Measurements from ENCODE around the gene MEGF11.

DNA sequence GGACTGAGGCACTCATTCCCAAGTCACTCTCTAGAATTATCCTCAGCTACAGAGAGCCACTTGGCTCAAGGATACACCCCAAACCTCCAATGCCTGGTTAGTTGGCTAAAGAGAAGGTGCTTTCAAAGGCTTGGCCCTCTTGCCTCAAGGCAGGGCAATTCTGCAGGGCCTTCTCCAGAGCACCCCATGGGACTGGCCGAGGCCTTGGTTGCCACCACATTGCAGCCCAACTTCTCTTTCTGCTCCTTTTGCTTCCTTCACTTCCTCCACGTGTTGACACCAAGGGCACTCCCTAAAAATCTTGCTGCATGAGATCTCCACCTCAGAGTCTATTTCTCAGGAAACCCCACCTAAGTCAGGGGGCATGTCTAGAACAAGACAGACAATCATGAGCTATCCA lies 36.7 kb downstream of the MEGF11 start:
- TF ChIP-seq GATA3 (IDR thresholded peaks at IDR 0.05; ENCODE audit: low read depth, low read length) (no peak), GATA2 (IDR thresholded peaks at IDR 0.05; ENCODE audit: low read depth, low read length) (no peak)
